HL-60 (cell line): ENCODE data around the gene OFD1.

ENCODE experiments used
- DNase-seq, 2 experiments: peaks; one replicate each; pipeline ENCODE4 v3.0.0-alpha.2; 2010 to 2020; ENCODE audit warnings: low read depth in 1 of 2, low spot score in 1 of 2
- H3K27ac ChIP-seq: fragments of 250-450 bp; sonication (Bioruptor Pico); replicated peaks from 2 replicates; pipeline ENCODE4 v1.5.1; 2020; ENCODE audit warnings: mild to moderate bottlenecking, moderate library complexity
- H3K27me3 ChIP-seq: fragments of 250-450 bp; sonication (Bioruptor Pico); 2 replicates; pipeline ENCODE4 v1.5.1; 2021; ENCODE audit warnings: mild to moderate bottlenecking, moderate library complexity; ENCODE audit not compliant: insufficient read depth, poor library complexity, severe bottlenecking
- H3K4me3 ChIP-seq: replicated peaks from 2 replicates; pipeline ENCODE4 v1.5.1; 2011; ENCODE audit warnings: mild to moderate bottlenecking, control low read depth, low read length; ENCODE audit not compliant: insufficient read depth
- GABPA ChIP-seq: IDR thresholded peaks from 2 replicates; pipeline ENCODE4 v1.6.1; 2012; ENCODE audit warnings: low read depth
- POLR2AphosphoS5 ChIP-seq: IDR thresholded peaks from 2 replicates; pipeline ENCODE4 v1.6.1; 2012; ENCODE audit warnings: low read depth
- SPI1 ChIP-seq: IDR thresholded peaks from 2 replicates; pipeline ENCODE4 v1.6.1; 2012; ENCODE audit warnings: low read depth, mild to moderate bottlenecking, borderline replicate concordance
- TF ChIP-seq, protein P1 (sequence below): IDR thresholded peaks from one replicate; pipeline ENCODE4 v1.5.1; 2011; ENCODE audit warnings: low read length, control low read depth, inconsistent platforms; ENCODE audit not compliant: insufficient read depth
- TF ChIP-seq, protein P2 (sequence below): IDR thresholded peaks from 2 replicates; pipeline ENCODE4 v1.6.1; 2012; ENCODE audit warnings: low read depth; ENCODE audit not compliant: insufficient replicate concordance

Gene OFD1

DNA sequence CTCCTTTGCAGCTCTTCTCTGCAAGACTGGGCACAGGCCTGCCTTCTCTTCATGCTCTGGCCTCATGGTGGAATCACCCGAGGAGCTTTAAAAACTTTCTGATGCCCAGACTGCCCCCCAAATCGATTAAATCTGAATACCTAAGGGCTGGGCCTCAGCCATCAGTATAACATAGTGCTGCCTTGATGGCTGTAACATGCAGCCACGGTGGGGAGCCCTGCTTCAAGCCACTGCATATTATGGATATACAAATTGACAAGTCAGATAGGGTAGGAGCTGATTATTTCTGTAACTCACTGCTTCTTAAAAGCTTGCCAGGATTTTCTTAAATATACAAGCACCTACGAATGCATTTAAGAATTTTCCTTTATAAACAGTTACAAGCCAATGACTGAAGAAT is 41.8 kb downstream of the OFD1 start:
- H3K4me3 ChIP-seq: no peak overlapping the region
- TF ChIP-seq, protein P1, sequence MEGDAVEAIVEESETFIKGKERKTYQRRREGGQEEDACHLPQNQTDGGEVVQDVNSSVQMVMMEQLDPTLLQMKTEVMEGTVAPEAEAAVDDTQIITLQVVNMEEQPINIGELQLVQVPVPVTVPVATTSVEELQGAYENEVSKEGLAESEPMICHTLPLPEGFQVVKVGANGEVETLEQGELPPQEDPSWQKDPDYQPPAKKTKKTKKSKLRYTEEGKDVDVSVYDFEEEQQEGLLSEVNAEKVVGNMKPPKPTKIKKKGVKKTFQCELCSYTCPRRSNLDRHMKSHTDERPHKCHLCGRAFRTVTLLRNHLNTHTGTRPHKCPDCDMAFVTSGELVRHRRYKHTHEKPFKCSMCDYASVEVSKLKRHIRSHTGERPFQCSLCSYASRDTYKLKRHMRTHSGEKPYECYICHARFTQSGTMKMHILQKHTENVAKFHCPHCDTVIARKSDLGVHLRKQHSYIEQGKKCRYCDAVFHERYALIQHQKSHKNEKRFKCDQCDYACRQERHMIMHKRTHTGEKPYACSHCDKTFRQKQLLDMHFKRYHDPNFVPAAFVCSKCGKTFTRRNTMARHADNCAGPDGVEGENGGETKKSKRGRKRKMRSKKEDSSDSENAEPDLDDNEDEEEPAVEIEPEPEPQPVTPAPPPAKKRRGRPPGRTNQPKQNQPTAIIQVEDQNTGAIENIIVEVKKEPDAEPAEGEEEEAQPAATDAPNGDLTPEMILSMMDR: no peak
- TF ChIP-seq, protein P2, sequence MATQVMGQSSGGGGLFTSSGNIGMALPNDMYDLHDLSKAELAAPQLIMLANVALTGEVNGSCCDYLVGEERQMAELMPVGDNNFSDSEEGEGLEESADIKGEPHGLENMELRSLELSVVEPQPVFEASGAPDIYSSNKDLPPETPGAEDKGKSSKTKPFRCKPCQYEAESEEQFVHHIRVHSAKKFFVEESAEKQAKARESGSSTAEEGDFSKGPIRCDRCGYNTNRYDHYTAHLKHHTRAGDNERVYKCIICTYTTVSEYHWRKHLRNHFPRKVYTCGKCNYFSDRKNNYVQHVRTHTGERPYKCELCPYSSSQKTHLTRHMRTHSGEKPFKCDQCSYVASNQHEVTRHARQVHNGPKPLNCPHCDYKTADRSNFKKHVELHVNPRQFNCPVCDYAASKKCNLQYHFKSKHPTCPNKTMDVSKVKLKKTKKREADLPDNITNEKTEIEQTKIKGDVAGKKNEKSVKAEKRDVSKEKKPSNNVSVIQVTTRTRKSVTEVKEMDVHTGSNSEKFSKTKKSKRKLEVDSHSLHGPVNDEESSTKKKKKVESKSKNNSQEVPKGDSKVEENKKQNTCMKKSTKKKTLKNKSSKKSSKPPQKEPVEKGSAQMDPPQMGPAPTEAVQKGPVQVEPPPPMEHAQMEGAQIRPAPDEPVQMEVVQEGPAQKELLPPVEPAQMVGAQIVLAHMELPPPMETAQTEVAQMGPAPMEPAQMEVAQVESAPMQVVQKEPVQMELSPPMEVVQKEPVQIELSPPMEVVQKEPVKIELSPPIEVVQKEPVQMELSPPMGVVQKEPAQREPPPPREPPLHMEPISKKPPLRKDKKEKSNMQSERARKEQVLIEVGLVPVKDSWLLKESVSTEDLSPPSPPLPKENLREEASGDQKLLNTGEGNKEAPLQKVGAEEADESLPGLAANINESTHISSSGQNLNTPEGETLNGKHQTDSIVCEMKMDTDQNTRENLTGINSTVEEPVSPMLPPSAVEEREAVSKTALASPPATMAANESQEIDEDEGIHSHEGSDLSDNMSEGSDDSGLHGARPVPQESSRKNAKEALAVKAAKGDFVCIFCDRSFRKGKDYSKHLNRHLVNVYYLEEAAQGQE: no peak
- H3K27ac ChIP-seq: no peak overlapping the region
- no peaks in the 10 kb centered on the region for H3K27me3 ChIP-seq
- DNase-seq: no peak

DNA sequence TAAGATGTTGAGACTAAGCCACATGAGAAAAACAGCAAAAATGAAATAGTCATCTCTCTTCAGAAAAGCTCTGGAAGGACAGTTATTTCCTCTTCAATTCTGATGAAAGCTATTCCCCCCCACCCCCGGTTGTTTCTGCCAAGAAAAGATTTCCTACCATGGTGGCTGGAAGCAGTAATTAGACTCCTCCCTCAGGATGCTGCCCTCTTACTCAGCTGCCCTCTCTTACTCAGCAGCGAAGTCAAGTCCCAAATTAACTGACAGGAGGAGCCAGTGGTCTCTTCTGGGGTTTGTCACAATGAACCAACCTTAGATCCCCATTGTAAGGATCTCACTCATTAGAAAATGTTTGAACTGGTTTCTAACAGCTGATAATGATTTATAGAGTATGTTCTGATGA is 44.4 kb downstream of the OFD1 start:
- H3K4me3 ChIP-seq: no peak overlapping the region
- no peaks in the 10 kb centered on the region for H3K27me3 ChIP-seq
- H3K27ac ChIP-seq: no peak overlapping the region
- TF ChIP-seq SPI1 (no peak), POLR2AphosphoS5 (no peak), GABPA (no peak)
- TF ChIP-seq, protein P2: no peak
- TF ChIP-seq, protein P1: no peak
- no peak for DNase-seq

DNA sequence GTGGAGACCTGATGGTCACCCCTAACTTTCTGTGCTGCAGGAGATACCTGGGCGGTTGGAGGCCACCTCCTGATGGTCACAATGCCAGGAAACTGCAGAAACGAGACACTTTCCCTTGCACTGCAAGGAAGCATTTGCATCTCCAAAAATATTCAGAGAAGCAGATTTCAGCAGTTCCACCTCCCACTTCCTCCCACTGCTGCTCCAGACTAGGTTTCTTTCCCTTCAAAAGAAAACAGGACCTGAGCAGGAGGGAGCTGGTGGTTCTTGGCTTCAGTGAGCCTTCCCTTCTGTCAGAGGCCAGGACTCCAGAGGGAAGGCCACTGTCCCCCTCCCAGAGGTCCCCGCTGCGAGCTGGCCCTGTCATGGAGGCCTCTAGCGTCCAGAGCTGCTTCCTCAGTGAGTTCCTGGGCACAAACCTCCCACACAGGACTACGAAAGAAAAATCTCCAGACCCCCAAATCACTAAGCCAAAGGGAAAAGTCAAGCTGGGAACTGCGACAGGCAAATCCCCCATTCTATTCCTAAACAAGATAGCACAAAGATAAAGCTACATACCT is 46.4 kb downstream of the OFD1 start:
- H3K27me3 ChIP-seq: no peaks in the 10 kb centered on the region
- no peak overlapping the region for H3K27ac ChIP-seq
- TF ChIP-seq POLR2AphosphoS5 (no peak), GABPA (no peak), SPI1 (no peak)
- TF ChIP-seq, protein P2: no peak
- TF ChIP-seq, protein P1: no peak
- DNase-seq: no peak
- no peak overlapping the region for H3K4me3 ChIP-seq
